Prostate gland (tissue), 2 donors: ENCODE data around the gene GRIN1.

Experiments used
- POLR2AphosphoS5 ChIP-seq: sonication (generic); formaldehyde crosslinking; IDR thresholded peaks from one replicate; pipeline ENCODE4 v1.6.1; 2017; ENCODE audit warnings: antibody characterized with exemption
- TF ChIP-seq, protein P1 (sequence below), 4 experiments: fragments of 200-600 bp in 2 of 4; fragments of 450-650 bp in 2 of 4; sonication (generic) in 2 of 4; IDR thresholded peaks; 1 replicate in 3 of 4; 2 replicates in 1 of 4; pipeline ENCODE4 v1.5.1; 2016 to 2019; ENCODE audit warnings: antibody characterized with exemption in 4 of 4, mild to moderate bottlenecking in 2 of 4, moderate library complexity in 2 of 4

DNA sequence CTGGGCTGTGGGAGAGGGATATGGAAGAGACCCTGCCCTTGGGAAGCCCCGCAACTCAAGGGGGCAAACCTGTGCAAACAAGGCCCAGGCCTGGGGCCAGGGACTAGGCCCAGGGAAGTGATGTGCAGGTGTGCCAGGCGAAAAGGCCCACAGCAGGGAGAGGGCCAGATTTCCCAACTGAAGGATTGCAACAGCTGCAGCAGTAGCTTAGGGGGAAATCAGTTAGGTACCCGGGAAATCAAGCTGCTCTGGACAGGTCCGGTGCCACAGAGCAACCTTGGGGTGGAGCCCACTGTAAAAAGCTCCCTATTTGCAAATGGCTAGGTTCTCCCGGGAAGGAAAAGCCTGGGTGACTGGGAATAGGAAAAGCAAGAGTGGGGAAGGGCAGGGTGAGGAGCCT is 10.4 kb downstream of the GRIN1 start:
- TF ChIP-seq, protein P1, sequence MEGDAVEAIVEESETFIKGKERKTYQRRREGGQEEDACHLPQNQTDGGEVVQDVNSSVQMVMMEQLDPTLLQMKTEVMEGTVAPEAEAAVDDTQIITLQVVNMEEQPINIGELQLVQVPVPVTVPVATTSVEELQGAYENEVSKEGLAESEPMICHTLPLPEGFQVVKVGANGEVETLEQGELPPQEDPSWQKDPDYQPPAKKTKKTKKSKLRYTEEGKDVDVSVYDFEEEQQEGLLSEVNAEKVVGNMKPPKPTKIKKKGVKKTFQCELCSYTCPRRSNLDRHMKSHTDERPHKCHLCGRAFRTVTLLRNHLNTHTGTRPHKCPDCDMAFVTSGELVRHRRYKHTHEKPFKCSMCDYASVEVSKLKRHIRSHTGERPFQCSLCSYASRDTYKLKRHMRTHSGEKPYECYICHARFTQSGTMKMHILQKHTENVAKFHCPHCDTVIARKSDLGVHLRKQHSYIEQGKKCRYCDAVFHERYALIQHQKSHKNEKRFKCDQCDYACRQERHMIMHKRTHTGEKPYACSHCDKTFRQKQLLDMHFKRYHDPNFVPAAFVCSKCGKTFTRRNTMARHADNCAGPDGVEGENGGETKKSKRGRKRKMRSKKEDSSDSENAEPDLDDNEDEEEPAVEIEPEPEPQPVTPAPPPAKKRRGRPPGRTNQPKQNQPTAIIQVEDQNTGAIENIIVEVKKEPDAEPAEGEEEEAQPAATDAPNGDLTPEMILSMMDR (IDR thresholded peaks at IDR 0.05) = no peak
- no peak for TF ChIP-seq POLR2AphosphoS5
